Heart right ventricle (tissue), 16 donors: Measurements from ENCODE around the gene NBEA. TPM values are rescaled to one million over a fixed set of nuclear protein-coding genes. Genes with fewer than 3 reads are reported as not detected.

Source experiments
- ATAC-seq, 8 donors: fragments of 200-7000 bp; cut with Tn5 transposase; one replicate each; pipeline ENCODE4 v1.9.1; 2020; ENCODE audit warnings: mild to moderate bottlenecking in 8 of 8, moderate library complexity in 8 of 8, moderate number of reproducible peaks in 1 of 8
- DNase-seq, 2 donors: peaks; one replicate each; pipeline ENCODE4 v3.0.0-alpha.2; 2020
- H3K27ac ChIP-seq, 10 donors: fragments of 200-600 bp; sonication (generic) in 2 of 10; one replicate each; pipeline versions ENCODE4 v1.5.0 to v1.8.0; 2020 to 2022; ENCODE audit warnings: mild to moderate bottlenecking in 3 of 10
- H3K27me3 ChIP-seq, 7 donors: fragments of 200-600 bp; one replicate each; pipeline ENCODE4 v1.8.0; 2021 to 2022; ENCODE audit warnings: mild to moderate bottlenecking in 2 of 7
- H3K36me3 ChIP-seq, 9 donors: fragments of 200-600 bp; sonication (generic) in 1 of 9; one replicate each; pipeline versions ENCODE4 v1.5.0 to v1.8.0; 2020 to 2022; ENCODE audit warnings: mild to moderate bottlenecking in 2 of 9
- H3K4me1 ChIP-seq, 9 donors: fragments of 200-600 bp; sonication (generic) in 1 of 9; one replicate each; pipeline versions ENCODE4 v1.5.0 to v1.8.0; 2020 to 2022; ENCODE audit warnings: mild to moderate bottlenecking in 4 of 9
- H3K4me3 ChIP-seq, 10 donors: fragments of 200-600 bp; sonication (generic) in 2 of 10; one replicate each; pipeline versions ENCODE4 v1.5.0 to v1.8.0; 2020 to 2022; ENCODE audit warnings: mild to moderate bottlenecking in 7 of 10, moderate library complexity in 2 of 10
- H3K9me3 ChIP-seq, 11 donors: fragments of 200-600 bp in 10 of 11; sonication (generic) in 2 of 11; one replicate each; pipeline versions ENCODE4 v1.5.0 to v1.8.0; 2013 to 2022; ENCODE audit warnings: mild to moderate bottlenecking in 2 of 11, control low read depth in 1 of 11, moderate library complexity in 1 of 11
- WGBS, 2 donors: extraction: QIAGEN DNeasy Blood & Tissue Kit; methylation state at CpG; one replicate each; pipeline ENCODE4 v1.1.7; 2013; ENCODE audit warnings: inconsistent platforms in 1 of 2; 5-methylcytosine and 5-hydroxymethylcytosine counted together
- intact Hi-C, 10 donors: fragments of 100-400 bp; cut with DNase I; formaldehyde crosslinking; loops; one replicate each; pipeline versions ENCODE4 v1.11.1 to v1.14.2; 2022
- polyA plus RNA-seq, 2 donors: library from polyadenylated mRNA; stranded (reverse); fragments of 200-250 nt; gene quantifications; one replicate each; pipeline ENCODE4 v1.2.3, GENCODE V29; 2013
- total RNA-seq, 10 donors: library from RNA; stranded (reverse); fragmentation: NEBNext Ultra II Directional in 3 of 10; extraction: Animal tissue kit (Norgen Biotek cat#: 25700) in 3 of 10; gene quantifications; one replicate each; pipeline versions ENCODE4 v1.2.1 to v1.2.4, GENCODE V29; 2021 to 2023
- TF ChIP-seq, protein P1 (sequence below), 9 donors: fragments of 200-600 bp; sonication (generic) in 2 of 9; IDR thresholded peaks; one replicate each; pipeline versions ENCODE4 v1.5.0 to v1.8.0; 2021 to 2022; ENCODE audit warnings: antibody characterized with exemption in 9 of 9, mild to moderate bottlenecking in 5 of 9, moderate library complexity in 1 of 9
- donor health status: Arrhythmogenic right ventricular cardiomyopathy.
- donor health status: ischemic (EF 13 %, LVEDD 7.1; RV severe dilation, severe dysfunction).
- donor health status: healthy with polysubstance abuse.
- donor health status: DM: no; HTN: yes; CAD: no.
- donor health status: DM: no; HTN: no; CAD: no.
- donor health status: ischemic (EF 25% LVEDD 6.9; RV normal size, moderate dysfunction).
- donor health status: ischemic (EF 25% LVEDD 5.7; RV mildly dilated, moderate dysfunction).
- donor health status: healthy.
- donor health status: DM: yes; HTN: yes; CAD: no.
- donor health status: Ischemic cardiomyopathy.
- donor health status: ischemic (EF 35%, LVEDD 5.7; RV mildly dilated, moderate dysfunction).
- donor health status: nonischemic (EF 11% LVEDD 7.7; RV severe dilation, severe dysfunction).
- donor health status: DM: yes; HTN: yes; CAD: no.
- donor health status: PGD.
- donor health status: ischemic (EF 29% LVEDD 5.4; RV normal size, mild dysfunction).
- donor health status: nonischemic (EF 23%, LVEDD 6.1; RV moderate dilation, normal function).

NBEA gene
- total and polyA plus RNA-seq, 12 donors, result 4.3 to 30.6 (median 24.5) TPM

DNA sequence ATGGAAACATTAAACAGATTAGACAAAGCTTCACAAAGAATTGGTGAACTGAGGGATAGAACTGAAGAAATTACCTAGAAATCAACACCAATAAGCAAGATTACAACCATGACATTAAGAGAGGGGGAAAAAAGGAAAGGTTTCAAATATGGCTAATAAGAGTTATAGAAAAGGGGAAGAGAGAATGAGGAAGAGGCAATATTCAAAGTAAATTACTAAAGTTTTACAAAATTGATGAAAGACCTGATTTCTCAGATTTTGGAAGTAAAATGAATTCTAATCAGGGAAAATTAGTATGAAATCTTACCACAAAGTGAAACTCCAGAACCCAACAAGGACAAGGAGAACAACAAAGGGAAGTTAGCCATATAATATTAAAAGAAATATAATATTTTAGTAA is 187.4 kb downstream of the NBEA start:
- Histone ChIP-seq H3K4me3 (no peak overlapping the region), H3K27ac (no peak overlapping the region), H3K36me3 (peaks cover 0 to 16% (median 0%) of the 10 kb centered on the region in 9 donors), H3K9me3 (no peaks in the 10 kb centered on the region), H3K27me3 (no peaks in the 10 kb centered on the region), H3K4me1 (no peaks in the 10 kb centered on the region)
- no peak for ATAC-seq
- TF ChIP-seq, protein P1, sequence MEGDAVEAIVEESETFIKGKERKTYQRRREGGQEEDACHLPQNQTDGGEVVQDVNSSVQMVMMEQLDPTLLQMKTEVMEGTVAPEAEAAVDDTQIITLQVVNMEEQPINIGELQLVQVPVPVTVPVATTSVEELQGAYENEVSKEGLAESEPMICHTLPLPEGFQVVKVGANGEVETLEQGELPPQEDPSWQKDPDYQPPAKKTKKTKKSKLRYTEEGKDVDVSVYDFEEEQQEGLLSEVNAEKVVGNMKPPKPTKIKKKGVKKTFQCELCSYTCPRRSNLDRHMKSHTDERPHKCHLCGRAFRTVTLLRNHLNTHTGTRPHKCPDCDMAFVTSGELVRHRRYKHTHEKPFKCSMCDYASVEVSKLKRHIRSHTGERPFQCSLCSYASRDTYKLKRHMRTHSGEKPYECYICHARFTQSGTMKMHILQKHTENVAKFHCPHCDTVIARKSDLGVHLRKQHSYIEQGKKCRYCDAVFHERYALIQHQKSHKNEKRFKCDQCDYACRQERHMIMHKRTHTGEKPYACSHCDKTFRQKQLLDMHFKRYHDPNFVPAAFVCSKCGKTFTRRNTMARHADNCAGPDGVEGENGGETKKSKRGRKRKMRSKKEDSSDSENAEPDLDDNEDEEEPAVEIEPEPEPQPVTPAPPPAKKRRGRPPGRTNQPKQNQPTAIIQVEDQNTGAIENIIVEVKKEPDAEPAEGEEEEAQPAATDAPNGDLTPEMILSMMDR (IDR thresholded peaks at IDR 0.05), result no peak
- intact Hi-C loops, result no loop called here
- no peak for DNase-seq

DNA sequence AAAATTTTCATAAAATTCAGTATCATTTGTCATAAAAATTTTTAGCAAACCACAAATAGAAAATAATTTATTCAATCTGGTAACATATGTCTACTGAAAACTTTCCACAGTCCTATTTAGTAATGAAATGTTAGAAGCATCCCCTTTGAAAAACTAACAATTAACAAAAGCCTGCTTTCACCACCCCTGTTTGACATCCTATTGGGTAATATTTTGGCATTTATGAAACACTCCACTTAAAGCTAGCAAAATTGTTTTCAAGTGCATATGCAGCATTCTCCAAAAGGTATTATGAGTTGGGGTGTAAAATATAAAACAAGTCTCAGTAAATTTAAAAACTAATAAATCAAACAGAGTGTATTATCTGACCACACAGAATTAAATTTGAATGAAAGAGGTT is 189.4 kb downstream of the NBEA start:
- H3K9me3 ChIP-seq, result no peaks in the 10 kb centered on the region
- DNase-seq (no peak), ATAC-seq (no peak)
- H3K36me3 ChIP-seq, result peaks cover 0 to 9% (median 0%) of the 10 kb centered on the region in 9 donors
- no peaks in the 10 kb centered on the region for H3K27me3 ChIP-seq
- H3K4me1 ChIP-seq, result no peaks in the 10 kb centered on the region
- H3K4me3 ChIP-seq, result no peak overlapping the region
- H3K27ac ChIP-seq, result no peak overlapping the region
- intact Hi-C loops, result no loop called here
- TF ChIP-seq, protein P1 (IDR thresholded peaks at IDR 0.05), result no peak

DNA sequence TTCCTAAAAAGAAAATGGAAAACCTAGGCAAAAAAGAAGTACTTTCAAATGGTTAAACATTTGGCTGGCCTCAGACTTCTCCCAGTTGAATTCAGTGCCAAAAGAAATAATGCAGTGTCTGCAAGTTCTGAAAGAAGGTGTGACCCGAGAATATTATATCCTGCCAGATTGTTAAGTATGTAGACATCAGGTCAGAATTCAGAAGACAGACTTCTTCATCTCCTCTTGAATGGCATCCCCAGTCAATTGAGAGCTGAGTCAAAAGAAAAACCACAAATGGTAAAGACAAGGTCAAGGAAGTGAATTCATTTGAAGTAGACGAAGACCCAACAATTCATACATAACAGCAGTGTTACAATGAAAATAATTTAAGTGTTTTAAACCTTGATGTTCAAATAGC is 194.5 kb downstream of the NBEA start:
- intact Hi-C loops, result no loop called here
- TF ChIP-seq, protein P1 (IDR thresholded peaks at IDR 0.05), result no peak
- DNase-seq, result no peak

DNA sequence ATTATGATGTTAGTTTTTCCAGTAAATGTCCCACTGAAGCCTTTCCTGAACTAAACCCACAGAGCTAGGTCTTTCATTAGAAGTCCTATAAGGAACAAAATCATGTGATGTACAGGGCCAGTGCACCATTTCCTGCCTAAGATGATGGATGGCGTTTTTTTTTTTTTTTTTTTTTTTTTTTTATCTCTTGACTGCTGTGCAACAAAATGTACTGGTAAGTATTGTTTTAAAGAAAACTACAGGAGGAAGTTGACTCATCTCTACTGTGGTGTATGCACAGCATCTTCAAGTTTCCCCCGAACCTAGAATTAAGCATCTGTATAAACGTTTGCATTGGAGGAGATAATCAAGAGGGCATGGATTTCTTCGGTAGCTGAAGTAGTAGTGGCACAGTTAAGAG is 197.5 kb downstream of the NBEA start:
- TF ChIP-seq, protein P1 (IDR thresholded peaks at IDR 0.05), result no peak
- ATAC-seq (peak in 2 of 8 donors; percentile 27 to 52), DNase-seq (no peak)
- WGBS, 2 donors, result 66 to 76% methylated on average over 4 of the region's 4 CpGs
- intact Hi-C loops, result no loop called here
- H3K27ac ChIP-seq, result no peak overlapping the region
- no peak overlapping the region for H3K4me3 ChIP-seq
- no peaks in the 10 kb centered on the region for H3K27me3 ChIP-seq
- H3K4me1 ChIP-seq, result peaks cover 0 to 14% (median under 1%) of the 10 kb centered on the region in 9 donors
- no peaks in the 10 kb centered on the region for H3K9me3 ChIP-seq
- peaks cover 0 to 10% (median 0%) of the 10 kb centered on the region in 9 donors for H3K36me3 ChIP-seq

More for the DNA sequence above, 194.5 kb downstream of the NBEA start:
- Histone ChIP-seq H3K36me3 (peaks cover 0 to 3% (median 0%) of the 10 kb centered on the region in 9 donors), H3K9me3 (no peaks in the 10 kb centered on the region), H3K27me3 (no peaks in the 10 kb centered on the region), H3K4me3 (no peak overlapping the region), H3K4me1 (peaks cover 0 to 14% (median 0%) of the 10 kb centered on the region in 9 donors), H3K27ac (no peak overlapping the region)
- WGBS, 2 donors, result 62 to 73% methylated on average over 2 of the region's 2 CpGs
- no peak for ATAC-seq
